ENCODE results near the gene CAPSL.

GRCh38 chr5:35884191-35884769 lies 54.1 kb downstream of the CAPSL start:
- TF ChIP-seq CTCF (IDR thresholded peaks at IDR 0.05) (no peak), ZFX (IDR thresholded peaks at IDR 0.05; ENCODE audit: borderline replicate concordance) (no peak)

All from 22Rv1 (cell line).